Uterus (tissue), 2 donors: Measurements from ENCODE around the gene ARFGAP2.

ENCODE experiments used
- CTCF ChIP-seq, 4 experiments: fragments of 200-600 bp in 2 of 4; fragments of 450-650 bp in 2 of 4; sonication (generic) in 2 of 4; IDR thresholded peaks; one replicate each; pipeline ENCODE4 v1.5.1; 2016 to 2019; ENCODE audit warnings: antibody characterized with exemption in 4 of 4, mild to moderate bottlenecking in 2 of 4, moderate library complexity in 1 of 4
- POLR2A ChIP-seq, 2 donors: fragments of 450-650 bp; IDR thresholded peaks; one replicate each; pipeline ENCODE4 v1.6.1; 2016; ENCODE audit warnings: antibody characterized with exemption in 2 of 2, mild to moderate bottlenecking in 1 of 2, moderate library complexity in 1 of 2

GRCh38 chr11:47175746-47176327, 842 bp downstream of the ARFGAP2 start:
- no peak for TF ChIP-seq CTCF (IDR thresholded peaks at IDR 0.05)
- no peak for TF ChIP-seq POLR2A (IDR thresholded peaks at IDR 0.05)
